Esophagus squamous epithelium (tissue), 5 donors: ENCODE results near the gene KIAA0232. TPM values are rescaled to one million over a fixed set of nuclear protein-coding genes. Genes with fewer than 3 reads are reported as not detected.
A peak's percentile ranks its signal among the peaks of the same experiment; 100 is the strongest.

ENCODE experiments used
- DNase-seq: peaks from one replicate; lab custom pipeline; 2025; lab: John Stamatoyannopoulos, UW
- H3K27ac ChIP-seq, 4 donors: fragments of 200-600 bp; sonication (generic); one replicate each; pipeline ENCODE4 v1.5.1; 2016 to 2019; ENCODE audit warnings: mild to moderate bottlenecking in 1 of 4
- H3K27me3 ChIP-seq, 4 donors: fragments of 200-600 bp; sonication (generic); 1 replicate in 3 of 4; 2 replicates in 1 of 4; pipeline versions ENCODE4 v1.5.1 to v1.6.0; 2017 to 2021; ENCODE audit warnings: antibody characterized with exemption in 1 of 4
- H3K36me3 ChIP-seq, 3 donors: fragments of 200-600 bp; sonication (generic); one replicate each; pipeline ENCODE4 v1.5.1; 2016 to 2019
- H3K4me1 ChIP-seq, 3 donors: fragments of 200-600 bp; sonication (generic); one replicate each; pipeline ENCODE4 v1.5.1; 2017 to 2019
- H3K4me3 ChIP-seq, 4 donors: fragments of 200-600 bp; sonication (generic); 1 replicate in 3 of 4; 2 replicates in 1 of 4; pipeline ENCODE4 v1.5.1; 2016 to 2019; ENCODE audit warnings: mild to moderate bottlenecking in 2 of 4, moderate library complexity in 1 of 4
- H3K9me3 ChIP-seq, 3 donors: fragments of 200-600 bp; sonication (generic); one replicate each; pipeline ENCODE4 v1.5.1; 2016 to 2019
- POLR2A ChIP-seq, 4 donors: fragments of 450-650 bp; IDR thresholded peaks; one replicate each; pipeline ENCODE4 v1.6.1; 2017; ENCODE audit warnings: antibody characterized with exemption in 4 of 4, mild to moderate bottlenecking in 4 of 4, moderate library complexity in 3 of 4
- WGBS, 2 donors: methylation state at CpG; one replicate each; pipeline ENCODE4 v1.1.5; 2018; 5-methylcytosine and 5-hydroxymethylcytosine counted together
- intact Hi-C: fragments of 100-400 bp; cut with DNase I; formaldehyde crosslinking; loops from one replicate; pipeline ENCODE4 v1.15.0; 2022
- total RNA-seq, 4 donors: library from RNA; depleted of rRNA; stranded (reverse); fragments of >200 nt; gene quantifications; one replicate each; pipeline ENCODE4 v1.1.0, GENCODE V29; 2016
- TF ChIP-seq, protein P1 (sequence below), 6 experiments: fragments of 450-650 bp in 4 of 6; fragments of 200-600 bp in 2 of 6; sonication (generic) in 2 of 6; IDR thresholded peaks; one replicate each; pipeline ENCODE4 v1.5.1; 2016 to 2019; ENCODE audit warnings: antibody characterized with exemption in 6 of 6, mild to moderate bottlenecking in 4 of 6, moderate library complexity in 4 of 6
- donor health status: DM: yes; HTN: yes; CAD: no.

The KIAA0232 gene
- total RNA-seq, 4 donors from 2014 or later, result 19.4 to 46.8 (median 35.0) TPM

DNA sequence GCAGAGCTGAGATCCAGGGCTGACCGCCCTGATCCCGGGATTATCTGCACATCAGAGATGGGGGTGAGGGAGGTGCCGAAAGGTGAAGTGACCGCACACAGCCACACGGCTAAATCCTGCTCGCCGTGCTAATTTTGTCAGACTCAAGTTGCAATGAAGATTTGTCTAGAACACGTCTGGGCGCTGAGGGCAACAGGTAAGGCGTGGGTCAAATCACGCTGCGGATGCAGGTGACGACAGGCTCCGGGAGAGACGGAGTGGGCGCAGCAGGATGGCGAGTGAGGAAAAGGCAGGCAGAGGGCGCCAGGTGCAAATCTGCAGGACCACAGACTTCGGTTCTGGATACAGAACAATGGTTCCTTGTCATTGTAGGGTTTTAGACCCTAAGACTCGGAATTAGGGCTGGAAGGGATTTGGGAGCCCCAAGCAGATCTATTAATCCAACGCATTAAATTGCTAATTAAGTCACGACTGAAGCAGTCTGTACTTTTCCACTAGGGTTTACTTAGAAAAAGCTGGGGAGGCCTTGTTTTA lies 125.2 kb downstream of the KIAA0232 start:
- intact Hi-C loops, result loop anchor here (5.0 to 10.0 kb wide), 2 partner anchors 137 to 160 kb away; partner anchors contain the start of genes GRPEL1 and TADA2B
- whole genome bisulfite sequencing, 2 donors, result 20 to 32% methylated on average over 20 to 22 of the region's 22 CpGs
- TF ChIP-seq, protein P1, sequence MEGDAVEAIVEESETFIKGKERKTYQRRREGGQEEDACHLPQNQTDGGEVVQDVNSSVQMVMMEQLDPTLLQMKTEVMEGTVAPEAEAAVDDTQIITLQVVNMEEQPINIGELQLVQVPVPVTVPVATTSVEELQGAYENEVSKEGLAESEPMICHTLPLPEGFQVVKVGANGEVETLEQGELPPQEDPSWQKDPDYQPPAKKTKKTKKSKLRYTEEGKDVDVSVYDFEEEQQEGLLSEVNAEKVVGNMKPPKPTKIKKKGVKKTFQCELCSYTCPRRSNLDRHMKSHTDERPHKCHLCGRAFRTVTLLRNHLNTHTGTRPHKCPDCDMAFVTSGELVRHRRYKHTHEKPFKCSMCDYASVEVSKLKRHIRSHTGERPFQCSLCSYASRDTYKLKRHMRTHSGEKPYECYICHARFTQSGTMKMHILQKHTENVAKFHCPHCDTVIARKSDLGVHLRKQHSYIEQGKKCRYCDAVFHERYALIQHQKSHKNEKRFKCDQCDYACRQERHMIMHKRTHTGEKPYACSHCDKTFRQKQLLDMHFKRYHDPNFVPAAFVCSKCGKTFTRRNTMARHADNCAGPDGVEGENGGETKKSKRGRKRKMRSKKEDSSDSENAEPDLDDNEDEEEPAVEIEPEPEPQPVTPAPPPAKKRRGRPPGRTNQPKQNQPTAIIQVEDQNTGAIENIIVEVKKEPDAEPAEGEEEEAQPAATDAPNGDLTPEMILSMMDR (IDR thresholded peaks at IDR 0.05), result peak; percentile 30 to 59 (median 51)
- no peak for TF ChIP-seq POLR2A (IDR thresholded peaks at IDR 0.05)
- peaks cover 16 to 57% (median 19%) of the 10 kb centered on the region in 3 donors for H3K4me1 ChIP-seq
- peaks cover 0 to 10% (median 0%) of the 10 kb centered on the region in 4 donors for H3K27me3 ChIP-seq
- H3K4me3 ChIP-seq, result no peak overlapping the region
- no peak for DNase-seq
- H3K9me3 ChIP-seq, result no peaks in the 10 kb centered on the region
- no peak overlapping the region for H3K27ac ChIP-seq
- no peaks in the 10 kb centered on the region for H3K36me3 ChIP-seq

DNA sequence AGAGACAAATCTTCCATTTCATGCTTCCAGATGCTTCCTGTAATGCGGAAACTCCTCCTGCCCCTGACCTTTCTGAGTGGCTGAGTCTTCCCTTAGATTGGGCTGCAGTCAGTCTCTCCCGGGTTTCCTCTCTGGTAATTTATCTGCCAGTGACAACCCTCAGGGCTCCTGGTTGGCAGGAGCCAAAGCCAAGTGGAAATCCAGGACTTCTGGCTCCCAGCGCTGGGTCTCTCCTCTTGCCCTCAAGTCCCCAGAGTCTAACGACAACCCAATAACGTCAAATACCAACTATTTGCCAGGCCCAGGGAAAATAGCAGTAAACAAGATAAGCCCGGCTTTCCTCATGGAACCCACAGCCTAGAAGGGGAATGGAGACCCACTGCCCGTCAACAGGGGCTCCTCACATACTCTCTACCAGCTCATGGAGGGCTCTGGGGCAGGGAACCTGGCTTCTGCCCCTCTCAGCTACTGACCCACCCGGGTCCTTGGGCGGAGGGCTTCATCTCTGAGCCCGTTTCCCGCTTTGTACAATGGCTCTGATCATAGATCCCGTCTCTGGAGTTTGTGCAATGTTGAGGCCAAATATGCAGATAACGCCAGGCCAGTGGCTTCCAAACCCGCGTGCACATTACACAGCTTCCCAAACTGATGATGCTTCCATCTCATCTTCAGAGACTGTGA lies 126.0 kb downstream of the KIAA0232 start:
- intact Hi-C loops, result loop anchor here (5.0 to 10.0 kb wide), 2 partner anchors 136 to 159 kb away; partner anchors contain the start of genes GRPEL1 and TADA2B
- Histone ChIP-seq H3K4me3 (peak overlapping the region; percentile 74 to 93 (median 86)), H3K36me3 (no peaks in the 10 kb centered on the region), H3K27ac (peak overlapping the region; percentile 97 to 99 (median 98)), H3K4me1 (peaks cover 16 to 59% (median 19%) of the 10 kb centered on the region in 3 donors), H3K9me3 (no peaks in the 10 kb centered on the region), H3K27me3 (peaks cover 0 to 10% (median 0%) of the 10 kb centered on the region in 4 donors)
- DNase-seq, result no peak
- TF ChIP-seq, protein P1 (IDR thresholded peaks at IDR 0.05), result no peak
- TF ChIP-seq POLR2A (IDR thresholded peaks at IDR 0.05), result no peak
- 20 to 32% methylated on average over 6 to 7 of the region's 15 CpGs for WGBS, 2 donors

DNA sequence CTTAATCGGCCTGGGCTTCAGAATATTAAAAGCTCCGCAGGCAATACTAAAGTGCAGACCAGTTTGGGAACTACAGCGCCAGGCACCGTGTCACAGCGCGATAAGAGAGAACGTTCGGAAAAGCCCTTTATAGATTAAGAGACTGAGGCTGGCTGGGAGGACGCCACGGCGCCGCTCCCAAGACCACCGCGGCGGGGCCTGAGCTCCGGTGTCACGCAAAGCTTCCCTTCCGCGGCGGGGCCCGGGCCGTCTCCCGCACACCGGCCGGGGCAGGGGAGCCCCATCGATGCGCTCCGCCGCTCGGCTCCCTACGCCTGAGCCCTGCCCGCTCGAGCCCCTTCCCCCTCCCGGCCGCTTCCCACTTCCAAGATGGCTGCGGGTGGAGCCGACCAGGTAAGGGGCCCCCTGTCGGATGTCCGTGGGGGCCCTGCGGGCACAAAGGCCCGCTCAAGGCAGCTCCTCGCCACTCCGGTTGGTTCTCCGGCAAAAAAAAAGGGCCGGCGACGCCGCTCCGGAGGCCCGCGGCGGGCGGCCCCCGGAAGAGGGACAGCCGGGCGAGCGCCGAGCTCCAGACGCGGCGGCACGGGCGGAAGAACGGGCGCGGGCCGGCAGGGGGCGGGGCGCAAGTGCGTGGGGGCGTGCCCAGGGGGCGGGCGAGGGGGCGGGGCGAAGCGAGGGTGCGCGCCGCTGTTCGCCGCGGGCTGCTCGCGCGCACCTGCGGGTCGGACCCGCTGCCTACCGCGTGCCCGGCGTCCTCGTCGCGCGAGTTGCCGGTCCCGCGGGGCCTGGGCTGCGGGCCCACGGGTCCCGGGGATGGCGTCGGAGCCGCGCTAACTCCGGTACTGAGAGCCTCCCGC lies 126.8 kb downstream of the KIAA0232 start, which contains the start of gene TBC1D14:
TBC1D14 (plus strand) TSS at position 714 of the 857 bp plus-strand sequence. CDS start 13,564 bp downstream, outside the sequence.
- H3K27me3 ChIP-seq, result peaks cover 0 to 10% (median 0%) of the 10 kb centered on the region in 4 donors
- peak in 2 of 4 donors; percentile 28 to 61 for TF ChIP-seq POLR2A (IDR thresholded peaks at IDR 0.05)
- TF ChIP-seq, protein P1 (IDR thresholded peaks at IDR 0.05), result peak in 4 of 6 experiments; percentile 18 to 53 (median 37)
- H3K27ac ChIP-seq, result peak within 1 kb of the TSS; percentile 97 to 99 (median 98)
- H3K36me3 ChIP-seq, result no peaks in the 10 kb centered on the region
- H3K9me3 ChIP-seq, result no peaks in the 10 kb centered on the region
- peaks cover 16 to 59% (median 19%) of the 10 kb centered on the region in 3 donors for H3K4me1 ChIP-seq
- peak within 1 kb of the TSS; percentile 74 to 93 (median 86) for H3K4me3 ChIP-seq
- intact Hi-C loops, result loop anchor here (5.0 to 10.0 kb wide), 2 partner anchors 135 to 158 kb away; partner anchors contain the start of genes GRPEL1 and TADA2B
- WGBS, 2 donors, result 0% methylated on average over 7 of the region's 108 CpGs; no CpG with 5 or more reads in 1 of the 2 donors
- peak; percentile 39 for DNase-seq

DNA sequence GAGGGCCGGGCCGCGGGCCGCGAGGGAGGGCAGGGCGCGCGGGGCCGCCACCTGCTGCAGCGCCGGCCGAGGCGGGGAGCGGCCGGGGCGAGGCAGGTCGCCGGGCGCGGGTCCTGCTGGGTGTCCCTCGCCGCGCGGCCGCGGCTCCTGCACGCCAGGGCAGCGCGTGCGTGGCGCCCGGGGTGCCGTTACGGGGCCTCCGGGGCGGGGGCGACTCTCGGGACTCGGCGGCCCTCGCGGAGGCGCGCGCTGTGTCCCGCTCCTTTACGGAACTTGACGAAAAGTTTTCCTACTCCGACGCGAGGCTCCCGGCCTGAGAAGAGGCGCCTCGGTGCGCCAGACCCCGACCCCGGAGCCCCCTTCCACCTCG lies 127.4 kb downstream of the KIAA0232 start:
- Histone ChIP-seq H3K9me3 (no peaks in the 10 kb centered on the region), H3K27ac (peak overlapping the region; percentile 97 to 99 (median 98)), H3K4me1 (peaks cover 16 to 62% (median 19%) of the 10 kb centered on the region in 3 donors), H3K4me3 (peak overlapping the region; percentile 74 to 93 (median 86)), H3K36me3 (no peaks in the 10 kb centered on the region), H3K27me3 (peaks cover 0 to 10% (median 0%) of the 10 kb centered on the region in 4 donors)
- 0 to 4% methylated on average over 5 to 6 of the region's 58 CpGs for whole genome bisulfite sequencing, 2 donors
- no peak for DNase-seq
- intact Hi-C loops, result loop anchor here (5.0 to 10.0 kb wide), 2 partner anchors 135 to 157 kb away; partner anchors contain the start of genes GRPEL1 and TADA2B
- no peak for TF ChIP-seq POLR2A (IDR thresholded peaks at IDR 0.05)
- TF ChIP-seq, protein P1 (IDR thresholded peaks at IDR 0.05), result no peak
